ENCODE measurements around the gene SLC50A1.
A peak's percentile ranks its signal among the peaks of the same experiment; 100 is the strongest.
"Not testable (repeated sequence)": the region's sequence is repeated elsewhere in the genome, so short reads cannot be mapped to it uniquely, and the experiment has no call there.

Gene SLC50A1

DNA sequence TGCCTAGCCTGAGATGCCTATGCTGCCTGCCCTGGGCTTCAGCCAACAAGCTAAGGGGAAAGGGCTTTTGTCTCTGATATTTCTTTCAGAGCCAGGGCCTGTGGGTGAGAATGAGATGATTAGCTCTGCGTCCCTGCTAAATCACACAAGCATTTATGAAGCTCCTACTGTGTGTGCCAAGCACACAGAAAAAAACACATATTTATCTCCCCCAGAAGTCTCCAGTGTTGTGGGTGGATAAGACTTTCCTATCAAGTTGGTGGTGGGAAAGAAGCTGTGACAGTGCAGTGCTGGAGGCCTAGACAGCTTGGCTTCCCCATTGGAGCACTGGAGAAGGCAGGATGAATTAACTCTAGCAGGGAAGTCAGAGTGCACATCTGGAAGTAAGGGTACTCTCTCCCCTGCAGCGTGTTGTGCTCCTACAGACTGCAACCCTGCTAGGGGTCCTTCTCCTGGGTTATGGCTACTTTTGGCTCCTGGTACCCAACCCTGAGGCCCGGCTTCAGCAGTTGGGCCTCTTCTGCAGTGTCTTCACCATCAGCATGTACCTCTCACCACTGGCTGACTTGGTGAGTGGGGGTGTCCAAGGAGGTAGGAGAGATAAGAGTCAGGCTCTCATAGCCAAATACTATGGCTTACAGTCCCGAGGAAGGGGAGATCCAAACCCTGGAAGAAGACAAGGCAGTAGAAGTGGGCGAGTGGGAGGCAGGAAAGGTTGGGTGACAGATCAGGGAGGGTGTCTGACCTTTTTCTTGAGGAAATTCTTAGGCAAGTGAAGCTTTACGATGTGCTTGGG, 1.7 kb downstream of the SLC50A1 start:
- DNase-seq, result no peak

DNA sequence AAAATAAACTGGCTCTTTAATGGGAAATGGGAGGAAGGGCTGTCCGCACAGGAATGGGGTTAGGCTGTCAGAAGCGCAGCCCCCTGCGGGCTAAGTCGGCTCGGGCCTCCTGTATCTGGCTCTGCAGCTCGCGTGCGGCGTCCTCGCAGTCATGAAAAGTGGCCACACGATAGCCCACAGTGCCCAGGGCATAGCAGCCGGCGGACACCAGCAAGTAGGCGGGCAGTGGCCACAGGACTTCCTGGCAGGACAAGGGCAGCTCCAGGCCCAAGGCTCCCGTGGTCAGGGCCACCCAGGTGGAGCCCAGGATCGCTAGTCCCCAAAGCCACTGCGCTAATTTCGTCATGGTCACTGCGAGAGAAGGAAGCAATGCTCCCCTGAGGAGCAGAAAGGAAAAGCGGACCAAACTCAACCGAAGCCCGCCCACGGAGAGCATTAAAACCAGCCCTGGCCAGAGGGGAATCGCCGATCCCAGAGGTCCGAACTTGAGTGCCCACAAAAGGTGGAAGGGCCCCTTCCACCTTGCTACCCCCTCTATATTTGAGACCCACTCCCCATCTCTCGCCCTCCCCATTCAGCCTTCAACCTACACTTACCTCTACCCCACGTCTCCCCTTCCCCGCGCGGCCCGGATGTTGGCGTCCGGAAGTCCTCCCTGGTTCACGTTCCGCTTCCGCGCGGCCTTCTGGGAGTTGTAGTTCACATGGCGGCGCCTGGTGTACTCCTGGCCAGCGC, 4.4 kb downstream of the SLC50A1 start, which contains the start of gene DPM3:
DPM3 (minus strand) TSS at position 637 of the 735 bp plus-strand sequence; CDS start at position 346, 291 bp downstream.
- peak; percentile 96 for DNase-seq

DNA sequence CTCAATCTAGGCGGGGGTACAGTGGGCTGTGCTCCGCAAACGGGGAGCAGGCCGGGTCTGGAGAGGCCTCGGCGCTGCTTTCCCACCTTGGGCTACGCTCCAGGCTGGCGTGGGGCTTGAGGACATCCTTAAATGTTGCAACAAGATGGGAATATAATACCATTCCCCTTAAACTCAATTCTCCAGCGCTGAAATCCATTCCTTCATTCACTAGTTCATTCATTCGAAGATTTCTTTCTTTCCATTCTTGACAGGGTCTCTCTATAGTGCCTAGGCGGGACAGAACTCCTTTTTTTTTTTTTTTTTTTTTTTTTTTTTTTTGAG, 4.9 kb downstream of the SLC50A1 start:
- DNase-seq, result no peak

DNA sequence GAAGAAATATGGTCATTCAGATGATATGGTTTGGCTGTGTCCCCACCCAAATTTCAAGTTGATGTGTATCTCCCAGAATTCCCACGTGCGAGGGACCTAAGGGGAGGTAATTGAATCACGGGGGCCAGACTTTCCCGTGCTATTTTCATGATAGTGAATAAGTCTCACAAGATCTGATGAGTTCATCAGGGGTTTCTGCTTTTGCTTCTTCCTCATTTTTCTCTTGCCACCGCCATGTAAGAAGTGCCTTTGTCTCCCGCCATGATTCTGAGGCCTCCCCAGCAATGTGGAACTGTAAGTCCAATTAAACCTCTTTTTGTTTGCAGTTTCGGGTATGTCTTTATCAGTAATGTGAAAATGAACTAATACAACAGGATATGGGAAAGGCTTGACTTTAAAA, 6.1 kb downstream of the SLC50A1 start:
- DNase-seq, result no peak

DNA sequence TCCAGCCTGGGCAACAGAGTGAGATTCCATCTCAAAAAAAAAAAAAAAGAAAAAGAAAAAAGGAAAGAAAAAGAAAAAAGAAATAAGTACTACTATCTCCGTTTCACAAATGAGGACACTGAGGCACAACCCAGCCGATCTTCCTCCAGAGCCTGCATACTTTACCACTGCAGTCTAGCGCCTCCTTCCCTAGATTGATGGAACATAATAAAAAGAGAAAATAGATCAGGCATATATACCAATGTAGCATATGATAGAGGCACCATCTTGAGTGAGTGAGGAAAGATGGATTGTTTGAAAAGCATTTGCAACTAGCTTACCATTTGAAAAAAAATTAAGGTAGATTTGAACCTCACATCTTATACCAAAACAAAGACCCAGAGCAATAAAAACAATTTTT, 9.8 kb downstream of the SLC50A1 start:
- no peak for DNase-seq

DNA sequence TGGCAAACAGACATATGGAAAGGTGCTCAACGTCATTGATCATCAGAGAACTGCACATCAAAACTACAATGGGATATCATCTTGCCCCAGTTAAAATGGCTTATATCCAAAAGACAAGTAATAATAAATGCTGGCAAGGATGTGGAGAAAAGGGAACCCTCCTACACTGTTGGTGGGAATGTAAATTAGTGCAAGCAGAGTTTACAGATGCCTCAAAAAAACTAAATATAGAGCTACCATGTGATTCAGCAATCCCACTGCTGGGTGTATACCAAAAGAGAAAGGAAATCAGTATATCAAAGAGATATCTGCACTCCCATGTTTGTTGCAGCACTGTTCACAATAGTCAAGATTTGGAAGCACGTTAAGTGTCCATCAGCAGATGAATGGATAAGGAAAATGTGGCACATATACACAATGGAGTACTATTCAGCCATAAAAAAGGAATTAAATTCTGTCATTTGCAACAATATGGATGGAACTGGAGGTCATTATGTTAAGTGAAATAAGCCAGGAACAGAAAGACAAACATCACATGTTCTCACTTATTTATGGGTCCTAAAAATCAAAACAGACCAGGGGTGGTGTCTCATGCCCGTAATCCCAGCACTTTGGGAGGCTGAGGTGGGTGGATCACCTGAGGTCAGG, 20.5 kb downstream of the SLC50A1 start:
- not testable (repeated sequence) for DNase-seq

DNA sequence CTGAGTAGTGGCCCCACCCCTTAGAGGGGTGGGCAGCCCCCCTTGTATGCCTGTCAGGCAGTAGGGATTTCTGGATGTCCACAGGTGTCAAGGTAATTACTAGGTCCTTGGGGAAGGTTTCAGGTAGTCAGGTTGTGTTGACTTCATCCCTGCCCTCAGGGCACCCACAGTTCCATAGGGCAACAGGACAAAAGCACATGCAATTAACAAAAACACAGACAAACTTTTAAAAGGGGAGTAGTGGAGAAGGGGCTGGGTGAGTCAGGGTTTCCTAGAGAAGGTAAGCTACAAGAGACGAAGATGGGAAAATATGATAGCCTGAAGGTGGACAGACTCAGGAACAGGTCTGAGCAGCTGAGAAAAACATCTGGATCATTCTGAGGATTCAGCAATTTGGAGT, 23.3 kb downstream of the SLC50A1 start:
- no peak for DNase-seq

DNA sequence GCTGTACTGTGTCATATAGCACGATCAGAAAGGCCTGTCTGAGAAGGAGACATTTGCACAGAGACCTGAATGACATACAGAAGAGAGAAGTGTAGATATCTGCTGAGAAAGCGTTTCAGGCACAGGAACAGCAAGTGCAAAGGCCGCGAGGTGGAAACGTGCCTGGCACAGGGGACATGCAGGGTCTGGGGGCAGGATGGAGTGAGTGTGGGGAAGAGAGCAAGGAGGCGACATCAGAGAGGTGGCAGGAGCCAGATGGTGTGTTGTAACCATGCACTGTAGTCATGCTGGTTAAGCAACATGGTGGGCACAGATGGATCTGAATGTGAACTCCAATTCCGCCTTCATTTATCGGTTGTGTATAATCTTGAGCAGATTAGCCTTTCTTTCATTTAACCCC, 24.5 kb downstream of the SLC50A1 start:
- DNase-seq, result no peak

DNA sequence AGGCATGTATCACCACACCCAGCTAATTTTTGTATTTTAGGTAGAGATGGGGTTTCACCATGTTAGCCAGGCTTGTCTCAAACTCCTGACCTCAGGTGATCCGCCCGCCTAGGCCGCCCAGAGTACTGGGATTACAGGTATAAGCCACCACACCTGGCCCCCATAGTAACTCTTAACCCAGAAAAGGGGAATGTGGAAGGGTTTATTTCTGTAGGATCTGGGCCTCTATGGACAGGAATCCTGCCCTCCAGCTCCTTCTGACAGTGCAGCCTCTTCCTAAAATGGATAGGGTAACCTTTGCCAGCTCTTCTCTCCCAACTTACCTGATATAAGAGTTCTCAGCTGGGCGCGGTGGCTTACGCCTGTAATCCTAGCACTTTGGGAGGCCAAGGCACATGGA, 27.0 kb downstream of the SLC50A1 start:
- DNase-seq, result not testable (repeated sequence)

DNA sequence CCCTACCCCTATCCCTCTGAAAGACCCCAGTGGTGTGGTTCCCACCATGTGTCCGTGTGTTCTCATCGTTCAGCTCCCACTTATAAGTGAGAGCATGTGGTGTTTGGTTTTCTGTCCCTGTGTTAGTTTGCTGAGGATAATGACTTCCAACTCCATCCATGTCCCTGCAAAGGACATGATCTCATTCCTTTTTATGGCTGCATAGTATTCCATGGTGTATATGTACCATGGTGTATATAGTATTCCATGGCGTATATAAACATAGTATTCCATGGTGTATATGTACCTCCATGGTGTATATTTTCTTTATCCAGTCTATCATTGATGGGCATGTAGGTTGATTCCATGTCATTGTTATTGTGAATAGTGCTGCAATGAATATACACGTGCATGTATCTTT, 28.1 kb downstream of the SLC50A1 start:
- DNase-seq, result not testable (repeated sequence)

DNA sequence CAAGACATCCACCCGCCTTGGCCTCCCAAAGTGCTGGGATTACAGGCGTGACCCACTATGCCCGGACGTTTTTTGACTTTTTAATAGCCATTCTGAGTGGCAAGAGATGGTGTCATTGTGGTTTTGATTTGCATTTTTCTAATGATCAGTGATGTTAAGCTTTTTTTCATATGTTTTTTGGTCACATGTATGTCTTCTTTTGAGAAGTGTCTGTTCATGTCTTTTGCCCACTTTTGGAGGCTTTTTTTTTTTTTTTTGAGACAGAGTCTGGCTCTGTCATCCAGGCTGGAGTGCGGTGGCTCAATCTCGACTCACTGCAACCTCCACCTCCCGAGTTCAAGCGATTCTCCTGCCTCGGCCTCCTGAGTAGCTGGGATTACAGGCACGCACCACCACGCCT, 29.0 kb downstream of the SLC50A1 start:
- not testable (repeated sequence) for DNase-seq

DNA sequence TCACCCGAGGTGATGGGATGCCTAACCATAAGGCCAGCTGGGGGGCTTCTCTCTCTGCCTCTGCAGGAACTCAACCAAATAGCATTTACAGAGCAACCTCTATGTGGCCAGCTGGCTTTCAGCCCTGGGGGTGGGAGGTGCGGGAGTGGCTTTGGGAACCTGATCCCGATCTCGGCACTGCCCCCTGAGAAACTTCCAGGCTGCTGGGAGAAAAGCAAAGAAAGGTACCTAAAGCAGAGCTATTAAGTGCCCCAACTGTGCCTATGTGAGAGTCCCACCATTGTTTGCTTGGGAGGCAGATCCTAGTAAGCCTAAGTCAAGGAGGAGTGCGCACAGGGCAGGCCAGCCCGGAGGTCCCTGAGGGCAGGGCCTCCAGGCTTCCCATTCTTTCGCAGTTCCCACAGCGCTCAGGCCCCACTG, 30.4 kb downstream of the SLC50A1 start:
- no peak for DNase-seq

DNA sequence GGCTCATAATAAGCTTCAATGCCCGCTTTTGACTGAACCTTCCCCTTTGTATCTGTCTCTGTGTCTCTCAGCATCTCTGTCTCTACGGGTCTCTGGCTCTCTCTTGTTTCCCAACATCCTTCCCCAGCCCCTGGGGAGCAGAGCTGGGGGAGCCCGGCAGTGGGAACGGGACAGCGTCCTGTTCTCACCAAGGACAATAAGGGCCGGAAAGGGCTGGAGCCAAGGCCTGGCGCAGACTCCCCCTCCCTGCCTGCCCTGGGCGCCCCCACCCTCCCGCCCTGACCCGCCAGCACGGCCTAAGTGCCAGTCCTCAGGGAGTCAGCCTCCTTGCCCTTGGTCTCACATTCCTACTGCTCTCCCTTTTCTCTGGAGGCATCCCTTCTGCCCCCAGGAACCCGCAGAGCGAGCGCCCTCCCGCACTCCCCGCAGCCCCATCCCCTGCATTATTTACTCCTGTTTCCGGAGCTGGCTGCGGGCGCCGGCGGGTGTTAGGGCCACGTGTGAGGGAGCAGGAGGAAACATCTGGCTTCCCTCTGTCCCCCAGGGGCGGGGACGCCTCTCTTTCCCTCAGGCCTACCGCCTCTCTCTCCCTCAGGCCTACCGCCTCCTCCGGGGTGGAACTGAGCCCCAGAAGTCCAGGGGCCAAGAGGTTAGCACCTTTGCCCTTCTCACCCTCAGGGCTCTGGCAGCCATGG, 31.0 kb downstream of the SLC50A1 start:
- DNase-seq, result peak; percentile 41

DNA sequence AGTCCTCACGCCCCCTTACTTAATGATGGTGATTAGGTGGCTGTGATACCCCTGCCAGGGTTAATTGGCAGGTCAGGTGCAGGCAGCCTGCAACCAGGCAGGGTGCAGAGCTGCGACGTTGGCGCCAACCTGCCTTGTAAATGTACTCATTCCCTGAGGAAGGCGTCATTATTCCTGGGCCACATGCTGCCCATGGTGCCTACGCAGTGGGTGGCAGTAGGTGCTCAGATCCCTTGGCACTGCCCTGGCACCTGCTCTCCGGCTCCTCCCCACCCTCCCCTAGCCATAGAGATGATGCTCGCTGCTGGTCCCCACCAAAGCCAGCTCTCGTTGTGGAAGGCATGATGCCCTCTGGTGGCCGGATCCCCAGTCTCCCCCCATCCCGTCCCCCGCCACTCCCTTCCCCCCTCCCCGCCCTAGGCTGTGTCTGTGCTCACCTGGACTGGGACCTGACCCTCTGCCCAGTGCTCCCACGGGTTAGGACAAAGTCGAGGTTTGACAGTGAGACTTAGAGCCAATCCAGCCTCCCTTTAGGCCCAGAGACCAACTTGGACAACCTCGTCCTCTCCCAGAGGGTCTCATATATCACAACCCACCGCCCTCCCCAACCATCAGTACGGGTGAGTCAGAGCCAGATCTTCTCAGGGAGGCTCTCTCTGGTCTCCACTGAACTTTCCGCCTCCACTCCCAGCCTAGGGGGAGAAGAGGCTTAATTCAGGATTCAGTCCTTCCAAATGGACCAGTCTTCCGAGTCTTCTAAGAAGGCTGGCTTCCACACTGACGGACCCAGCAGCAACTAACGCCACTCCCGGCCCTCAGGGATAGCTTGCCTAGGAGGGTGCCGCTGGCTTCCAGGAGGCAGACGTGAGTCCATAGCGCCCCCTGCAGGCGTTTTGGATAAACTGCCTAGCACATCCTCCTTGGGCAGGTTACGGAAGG, 31.8 kb downstream of the SLC50A1 start:
- peak; percentile 99 for DNase-seq

DNA sequence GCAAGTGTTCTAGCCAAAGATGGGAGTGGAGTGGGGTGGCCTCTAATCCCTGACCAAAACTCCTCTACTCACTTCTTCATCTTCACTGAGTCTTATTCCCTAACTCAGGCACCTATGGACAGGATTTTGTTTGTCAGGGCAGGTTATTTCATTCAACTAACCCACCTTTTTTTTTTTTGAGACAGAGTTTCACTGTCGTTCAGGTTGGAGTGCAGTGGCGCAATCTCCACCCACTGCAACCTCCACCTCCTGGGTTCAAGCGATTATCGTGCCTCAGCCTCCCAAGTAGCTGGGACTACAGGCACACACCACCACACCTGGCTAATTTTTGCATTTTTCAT, 32.4 kb downstream of the SLC50A1 start:
- not testable (repeated sequence) for DNase-seq

DNA sequence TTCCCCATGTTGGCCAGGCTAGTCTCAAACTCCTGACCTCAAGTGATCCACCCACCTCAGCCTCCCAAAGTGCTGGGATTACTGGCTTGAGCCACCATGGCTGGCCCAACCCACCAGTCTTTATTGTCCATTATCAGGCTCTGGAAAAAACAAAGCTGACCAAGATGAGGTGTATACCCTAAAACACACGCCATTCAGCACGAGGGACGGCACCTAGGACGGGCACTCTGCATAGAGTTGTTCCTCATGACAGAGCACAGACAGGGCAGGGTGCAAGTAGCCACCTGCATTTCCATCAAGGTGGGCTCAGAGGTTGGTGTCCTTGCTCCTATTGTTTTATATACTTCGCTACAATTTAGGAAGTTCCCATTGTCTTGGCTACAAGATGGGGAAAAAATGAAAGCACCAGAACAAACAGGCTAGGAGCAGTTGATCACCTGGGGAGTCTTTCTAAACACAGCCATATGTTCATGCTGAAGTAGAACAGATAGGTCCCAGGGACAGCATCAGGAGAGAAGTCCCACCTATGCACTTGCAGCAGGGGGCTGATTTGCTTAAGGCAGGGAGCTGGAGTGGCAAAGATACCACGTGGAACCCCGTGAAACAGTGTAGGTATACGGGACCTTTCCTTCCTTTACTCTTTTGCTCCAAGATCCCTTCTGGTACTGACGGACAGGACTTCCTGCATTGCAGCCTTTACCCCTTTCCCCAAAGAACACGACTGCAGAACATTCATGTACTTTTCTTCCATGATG, 33.0 kb downstream of the SLC50A1 start:
- DNase-seq, result no peak

DNA sequence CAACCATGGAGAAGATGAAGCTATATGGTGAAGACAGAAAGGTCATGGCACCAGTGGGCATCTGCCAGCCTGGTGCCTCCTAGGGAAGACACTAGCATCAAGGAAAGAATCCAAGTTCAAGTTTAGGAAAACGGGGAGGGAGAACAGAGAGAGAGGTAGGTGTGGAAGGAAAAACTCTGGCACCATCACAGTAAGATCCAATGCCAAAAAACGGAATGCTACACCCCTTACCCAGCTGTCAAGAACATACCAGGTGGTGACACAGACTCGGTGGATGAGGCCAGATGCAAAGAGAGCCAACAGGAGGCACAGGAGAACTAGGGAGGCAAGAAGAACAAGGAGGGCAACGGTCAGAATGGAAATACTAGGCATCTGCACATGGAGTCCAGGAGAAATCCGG, 33.9 kb downstream of the SLC50A1 start:
- no peak for DNase-seq

DNA sequence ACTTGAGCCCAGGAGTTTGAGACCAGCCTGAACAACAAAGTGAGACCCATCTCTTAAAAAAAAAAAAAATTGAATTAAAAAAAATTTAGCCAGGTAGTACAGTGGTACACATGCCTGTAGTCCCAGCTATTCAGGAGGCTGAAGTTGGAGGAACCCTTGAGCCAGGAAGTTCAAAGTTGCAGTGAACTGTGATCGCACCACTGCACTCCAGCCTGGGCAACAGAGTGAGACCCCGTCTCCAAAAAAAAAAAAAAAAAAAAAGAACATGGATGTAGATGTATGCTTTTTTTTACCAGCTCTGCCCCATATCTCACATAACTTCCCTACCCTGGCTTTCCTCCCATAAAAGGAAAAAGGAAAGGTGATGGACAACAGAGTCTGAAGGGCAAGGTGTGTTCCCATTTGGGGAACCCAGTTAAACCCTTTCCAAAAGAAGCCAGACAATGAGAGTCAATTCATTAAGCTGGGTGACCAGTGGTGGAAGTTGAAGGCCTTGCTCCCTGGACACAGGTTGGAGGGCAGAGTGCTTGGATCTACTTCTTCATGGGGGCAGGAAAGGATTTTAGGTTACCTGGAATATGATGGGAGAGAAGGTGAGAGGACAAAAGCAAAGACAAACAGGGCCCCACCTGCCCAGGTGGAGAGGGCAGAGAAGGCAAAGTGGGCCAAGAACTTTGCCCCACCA, 34.6 kb downstream of the SLC50A1 start:
- no peak for DNase-seq

DNA sequence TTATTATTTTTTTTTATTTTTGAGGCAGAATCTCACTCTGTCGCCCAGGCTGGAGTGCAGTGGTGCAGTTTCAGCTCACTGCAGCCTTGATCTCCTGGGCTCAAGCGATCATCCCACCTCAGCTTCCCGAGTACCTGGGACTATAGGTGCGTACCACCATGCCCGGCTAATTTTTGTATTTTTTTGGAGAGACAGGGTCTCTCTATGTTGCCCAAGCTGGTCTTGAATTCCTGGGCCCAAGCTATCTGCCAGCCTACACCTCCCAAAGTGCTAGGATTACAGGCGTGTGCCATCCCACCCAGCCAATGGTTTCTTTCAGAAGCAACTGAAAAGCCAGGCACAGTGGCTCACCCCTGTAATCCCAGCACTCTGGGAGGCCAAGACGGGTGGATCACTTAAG, 35.2 kb downstream of the SLC50A1 start:
- DNase-seq, result no peak

DNA sequence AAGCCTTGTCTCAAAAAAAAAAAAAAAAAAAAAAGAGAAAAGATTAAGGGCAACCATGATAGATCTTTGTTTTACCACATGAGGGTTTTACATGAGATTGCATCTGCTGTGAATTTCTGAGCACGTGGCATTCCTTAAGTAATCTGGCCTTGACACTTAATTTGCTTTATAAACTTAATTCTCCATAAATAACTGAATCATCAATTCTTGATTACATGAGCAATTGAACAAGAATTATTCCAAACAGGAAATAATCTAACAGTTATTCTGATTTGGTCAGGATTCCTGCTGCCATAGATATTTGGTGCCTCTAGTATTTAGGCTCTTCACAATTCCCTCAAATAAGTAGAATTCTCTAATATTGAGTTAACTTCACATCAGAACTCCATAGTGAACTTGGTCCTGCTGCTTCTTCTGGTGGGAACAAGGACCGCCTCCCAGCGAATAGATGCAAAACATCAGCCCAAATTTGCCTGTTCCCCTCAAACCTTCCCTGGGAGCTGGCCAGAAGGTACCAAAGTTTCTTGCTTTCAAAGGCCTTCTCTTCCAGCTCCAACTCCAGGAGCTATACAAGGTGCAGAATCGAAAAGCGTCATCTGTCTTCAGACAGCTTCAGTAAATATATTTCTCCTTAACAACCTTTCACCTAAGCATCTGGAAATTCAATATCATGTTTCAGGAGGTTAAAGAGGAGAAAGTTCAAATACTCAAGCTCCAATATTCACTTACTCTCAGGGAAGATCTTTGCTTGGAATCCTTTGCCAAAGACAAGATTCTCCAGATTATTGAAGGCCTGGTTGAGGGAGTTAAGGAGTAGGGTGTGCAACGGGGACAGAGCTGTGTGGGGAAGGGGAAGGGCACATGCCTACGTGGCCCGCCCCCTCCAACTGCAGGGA, 36.4 kb downstream of the SLC50A1 start:
- no peak for DNase-seq

Measured in NCI-H345 (cell line).